ENCODE data around the gene RRAS2. TPM values are rescaled to one million over a fixed set of nuclear protein-coding genes. Genes with fewer than 3 reads are reported as not detected.
"Not testable (repeated sequence)": the region's sequence is repeated elsewhere in the genome, so short reads cannot be mapped to it uniquely, and the experiment has no call there.

The RRAS2 gene
- total and polyA plus RNA-seq, 2 experiments from 2014 or later: 50.7 to 72.9 TPM

GRCh38 chr11:14299921-14300320 lies 59.1 kb downstream of the RRAS2 start:
- Histone ChIP-seq H2AFZ (no peak overlapping the region), H3K9me2 (replicated peaks; ENCODE audit: insufficient read depth) (no peaks in the 10 kb centered on the region), H3K4me3 (no peak overlapping the region), H3K9me3 (ENCODE audit: low read depth) (no peaks in the 10 kb centered on the region), H4K20me1 (ENCODE audit: insufficient read depth, poor library complexity, severe bottlenecking) (peaks cover 14% of the 10 kb centered on the region), H3K36me3 (replicated peaks; ENCODE audit: insufficient read depth, low read depth) (no peaks in the 10 kb centered on the region), H3K79me2 (peaks cover 93% of the 10 kb centered on the region), H3K4me1 (ENCODE audit: insufficient read depth) (no peaks in the 10 kb centered on the region), H3K27ac (no peak overlapping the region), H3K27me3 (no peaks in the 10 kb centered on the region), H3K4me2 (no peak overlapping the region)
- no peak for DNase-seq (ENCODE audit: low spot score)
- 86% methylated on average over 1 of the region's 1 CpG for WGBS (ENCODE audit: low lambda C conversion rate, missing lambda C conversion rate)
- no peak for TF ChIP-seq CTCF (IDR thresholded peaks at IDR 0.05; ENCODE audit: poor library complexity)
- TF ChIP-seq EZH2 (IDR thresholded peaks at IDR 0.05; ENCODE audit: borderline replicate concordance): no peak
- TF ChIP-seq EZH2phosphoT487 (IDR thresholded peaks at IDR 0.05; ENCODE audit: low read depth, severe bottlenecking, unreplicated experiment): no peak

- no peak overlapping the region for H3K4me3 ChIP-seq
- H4K20me1 ChIP-seq (ENCODE audit: insufficient read depth, poor library complexity, severe bottlenecking): no peaks in the 10 kb centered on the region
- H2AFZ ChIP-seq: no peak overlapping the region
- no peaks in the 10 kb centered on the region for H3K36me3 ChIP-seq (replicated peaks; ENCODE audit: insufficient read depth, low read depth)
- H3K79me2 ChIP-seq: peaks cover 9% of the 10 kb centered on the region
- peaks cover 3% of the 10 kb centered on the region for H3K4me1 ChIP-seq (ENCODE audit: insufficient read depth)
- TF ChIP-seq CTCF (IDR thresholded peaks at IDR 0.05; ENCODE audit: poor library complexity) (no peak), EZH2phosphoT487 (IDR thresholded peaks at IDR 0.05; ENCODE audit: low read depth, severe bottlenecking, unreplicated experiment) (no peak), EZH2 (IDR thresholded peaks at IDR 0.05; ENCODE audit: borderline replicate concordance) (no peak)
- no peaks in the 10 kb centered on the region for H3K9me2 ChIP-seq (replicated peaks; ENCODE audit: insufficient read depth)
- 90% methylated on average over 3 of the region's 3 CpGs for WGBS (ENCODE audit: low lambda C conversion rate, missing lambda C conversion rate)
- no peaks in the 10 kb centered on the region for H3K9me3 ChIP-seq (ENCODE audit: low read depth)
- no peak overlapping the region for H3K4me2 ChIP-seq
- DNase-seq (ENCODE audit: low spot score): no peak
- no peak overlapping the region for H3K27ac ChIP-seq
- no peaks in the 10 kb centered on the region for H3K27me3 ChIP-seq
Observed at GRCh38 chr11:14290422-14290821, 68.6 kb downstream of the RRAS2 start.

GRCh38 chr11:14288189-14288935 lies 70.6 kb downstream of the RRAS2 start:
- Histone ChIP-seq H2AFZ (no peak overlapping the region), H3K36me3 (replicated peaks; ENCODE audit: insufficient read depth, low read depth) (no peaks in the 10 kb centered on the region), H3K9me3 (ENCODE audit: low read depth) (no peaks in the 10 kb centered on the region), H3K4me1 (ENCODE audit: insufficient read depth) (peaks cover 3% of the 10 kb centered on the region), H3K79me2 (no peaks in the 10 kb centered on the region), H3K9me2 (replicated peaks; ENCODE audit: insufficient read depth) (no peaks in the 10 kb centered on the region), H3K4me2 (peak overlapping the region; percentile 21), H4K20me1 (ENCODE audit: insufficient read depth, poor library complexity, severe bottlenecking) (no peaks in the 10 kb centered on the region), H3K27me3 (no peaks in the 10 kb centered on the region), H3K27ac (peak overlapping the region; percentile 37), H3K4me3 (no peak overlapping the region)
- DNase-seq (ENCODE audit: low spot score): no peak
- WGBS (ENCODE audit: low lambda C conversion rate, missing lambda C conversion rate): 91% methylated on average over 2 of the region's 2 CpGs
- no peak for TF ChIP-seq EZH2phosphoT487 (IDR thresholded peaks at IDR 0.05; ENCODE audit: low read depth, severe bottlenecking, unreplicated experiment)
- no peak for TF ChIP-seq CTCF (IDR thresholded peaks at IDR 0.05; ENCODE audit: poor library complexity)
- no peak for TF ChIP-seq EZH2 (IDR thresholded peaks at IDR 0.05; ENCODE audit: borderline replicate concordance)

GRCh38 chr11:14278869-14279268 lies 80.1 kb downstream of the RRAS2 start:
- H3K27ac ChIP-seq; H4K20me1 ChIP-seq (ENCODE audit: insufficient read depth, poor library complexity, severe bottlenecking); H3K4me1 ChIP-seq (ENCODE audit: insufficient read depth); H3K27me3 ChIP-seq; H2AFZ ChIP-seq; H3K4me2 ChIP-seq; H3K79me2 ChIP-seq; H3K9me2 ChIP-seq (replicated peaks; ENCODE audit: insufficient read depth); H3K36me3 ChIP-seq (replicated peaks; ENCODE audit: insufficient read depth, low read depth); H3K9me3 ChIP-seq (ENCODE audit: low read depth); DNase-seq (ENCODE audit: low spot score); H3K4me3 ChIP-seq: not testable (repeated sequence)
- 93% methylated on average over 1 of the region's 1 CpG for WGBS (ENCODE audit: low lambda C conversion rate, missing lambda C conversion rate)

All from hepatocyte (in vitro differentiated cells).